K562 (cell line): Measurements from ENCODE around the gene OR10P1. TPM values are rescaled to one million over a fixed set of nuclear protein-coding genes. Genes with fewer than 3 reads are reported as not detected.

ENCODE experiments used
- BMI1 ChIP-seq: fragments of 150-350 bp; IDR thresholded peaks from 2 replicates; pipeline ENCODE4 v1.6.1; 2014; ENCODE audit warnings: low read length
- DDX20 ChIP-seq: fragments of 450-650 bp; IDR thresholded peaks from 2 replicates; pipeline ENCODE4 v1.6.1; 2016; ENCODE audit warnings: missing genetic modification characterization, low read depth, mild to moderate bottlenecking, missing compliant biosample characterization, moderate library complexity
- GATAD2B ChIP-seq: fragments of 450-650 bp; IDR thresholded peaks from 2 replicates; pipeline ENCODE4 v1.6.1; 2017; ENCODE audit warnings: mild to moderate bottlenecking, borderline replicate concordance
- POLR2AphosphoS2 ChIP-seq: IDR thresholded peaks from 2 replicates; pipeline ENCODE4 v1.6.1; 2012; ENCODE audit warnings: low read length, improper control_type of control experiment
- RREB1 ChIP-seq: fragments of 250-450 bp; sonication (Bioruptor Pico); IDR thresholded peaks from 2 replicates; pipeline ENCODE4 v1.4.0; 2020
- SP1 ChIP-seq: sonication (generic); formaldehyde crosslinking; IDR thresholded peaks from 2 replicates; pipeline ENCODE4 v1.8.1; 2022; ENCODE audit warnings: mild to moderate bottlenecking, missing genetic modification reagents
- SP2 ChIP-seq: IDR thresholded peaks from 2 replicates; pipeline ENCODE4 v1.6.1; 2011; ENCODE audit warnings: mild to moderate bottlenecking, low read depth, low read length, moderate library complexity; ENCODE audit not compliant: poor library complexity, severe bottlenecking; ENCODE audit errors: extremely low read depth
- ZBED1 ChIP-seq: IDR thresholded peaks from 2 replicates; pipeline ENCODE4 v1.6.1; 2014
- polyA plus RNA-seq, 8 experiments: library from polyadenylated mRNA; depleted of rRNA in 4 of 8; stranded (reverse) in 5 of 8; unstranded in 3 of 8; fragments of >200 nt; fragmentation: Nextera tagmentation in 2 of 8; fragmentation: Illumina TruSeq in 1 of 8; extraction: Ambion mirVana in 2 of 8; extraction: Trizol in 1 of 8; gene quantifications; 2 replicates each; pipeline versions ENCODE4 v1.2.1 to v1.2.3, GENCODE V29; 2011 to 2014; ENCODE audit warnings: inconsistent platforms in 1 of 8, missing spikeins in 1 of 8
- total RNA-seq, 7 experiments: library from RNA; depleted of rRNA in 6 of 7; stranded (reverse); fragments of >200 nt in 6 of 7; fragmentation: Illumina TruSeq in 2 of 7; extraction: Trizol in 2 of 7; gene quantifications; 2 replicates each; pipeline versions ENCODE4 v1.2.1 to v1.2.3, GENCODE V29; 2011 to 2021; ENCODE audit warnings: low replicate concordance in 1 of 7
- TF ChIP-seq, protein P1 (sequence below): IDR thresholded peaks from 3 replicates; pipeline ENCODE4 v1.6.1; 2011; ENCODE audit warnings: borderline replicate concordance, mild to moderate bottlenecking, moderate library complexity; ENCODE audit not compliant: insufficient read length; ENCODE audit errors: extremely low read depth
- TF ChIP-seq, protein P2 (sequence below): fragments of 150-350 bp; conservative IDR thresholded peaks from 2 replicates; pipeline ENCODE4 v1.6.1; 2014; ENCODE audit warnings: low read length

The OR10P1 gene
- total and polyA plus RNA-seq, 9 of the 15 experiments (the other 6 are each of a cell fraction or from before 2014, with no cell fraction given) = not detected

GRCh38 chr12:55644591-55644990, 7.9 kb downstream of the OR10P1 start (continued):
- TF ChIP-seq, protein P1, sequence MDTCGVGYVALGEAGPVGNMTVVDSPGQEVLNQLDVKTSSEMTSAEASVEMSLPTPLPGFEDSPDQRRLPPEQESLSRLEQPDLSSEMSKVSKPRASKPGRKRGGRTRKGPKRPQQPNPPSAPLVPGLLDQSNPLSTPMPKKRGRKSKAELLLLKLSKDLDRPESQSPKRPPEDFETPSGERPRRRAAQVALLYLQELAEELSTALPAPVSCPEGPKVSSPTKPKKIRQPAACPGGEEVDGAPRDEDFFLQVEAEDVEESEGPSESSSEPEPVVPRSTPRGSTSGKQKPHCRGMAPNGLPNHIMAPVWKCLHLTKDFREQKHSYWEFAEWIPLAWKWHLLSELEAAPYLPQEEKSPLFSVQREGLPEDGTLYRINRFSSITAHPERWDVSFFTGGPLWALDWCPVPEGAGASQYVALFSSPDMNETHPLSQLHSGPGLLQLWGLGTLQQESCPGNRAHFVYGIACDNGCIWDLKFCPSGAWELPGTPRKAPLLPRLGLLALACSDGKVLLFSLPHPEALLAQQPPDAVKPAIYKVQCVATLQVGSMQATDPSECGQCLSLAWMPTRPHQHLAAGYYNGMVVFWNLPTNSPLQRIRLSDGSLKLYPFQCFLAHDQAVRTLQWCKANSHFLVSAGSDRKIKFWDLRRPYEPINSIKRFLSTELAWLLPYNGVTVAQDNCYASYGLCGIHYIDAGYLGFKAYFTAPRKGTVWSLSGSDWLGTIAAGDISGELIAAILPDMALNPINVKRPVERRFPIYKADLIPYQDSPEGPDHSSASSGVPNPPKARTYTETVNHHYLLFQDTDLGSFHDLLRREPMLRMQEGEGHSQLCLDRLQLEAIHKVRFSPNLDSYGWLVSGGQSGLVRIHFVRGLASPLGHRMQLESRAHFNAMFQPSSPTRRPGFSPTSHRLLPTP = no peak
- TF ChIP-seq RREB1 (CRISPR knock-in tag) = no peak
- TF ChIP-seq ZBED1 = no peak
- no peak for TF ChIP-seq SP2
- TF ChIP-seq SP1 = no peak
- no peak for TF ChIP-seq BMI1
- TF ChIP-seq DDX20 (tag) = no peak
- no peak for TF ChIP-seq POLR2AphosphoS2
- no peak for TF ChIP-seq GATAD2B
- TF ChIP-seq, protein P2, sequence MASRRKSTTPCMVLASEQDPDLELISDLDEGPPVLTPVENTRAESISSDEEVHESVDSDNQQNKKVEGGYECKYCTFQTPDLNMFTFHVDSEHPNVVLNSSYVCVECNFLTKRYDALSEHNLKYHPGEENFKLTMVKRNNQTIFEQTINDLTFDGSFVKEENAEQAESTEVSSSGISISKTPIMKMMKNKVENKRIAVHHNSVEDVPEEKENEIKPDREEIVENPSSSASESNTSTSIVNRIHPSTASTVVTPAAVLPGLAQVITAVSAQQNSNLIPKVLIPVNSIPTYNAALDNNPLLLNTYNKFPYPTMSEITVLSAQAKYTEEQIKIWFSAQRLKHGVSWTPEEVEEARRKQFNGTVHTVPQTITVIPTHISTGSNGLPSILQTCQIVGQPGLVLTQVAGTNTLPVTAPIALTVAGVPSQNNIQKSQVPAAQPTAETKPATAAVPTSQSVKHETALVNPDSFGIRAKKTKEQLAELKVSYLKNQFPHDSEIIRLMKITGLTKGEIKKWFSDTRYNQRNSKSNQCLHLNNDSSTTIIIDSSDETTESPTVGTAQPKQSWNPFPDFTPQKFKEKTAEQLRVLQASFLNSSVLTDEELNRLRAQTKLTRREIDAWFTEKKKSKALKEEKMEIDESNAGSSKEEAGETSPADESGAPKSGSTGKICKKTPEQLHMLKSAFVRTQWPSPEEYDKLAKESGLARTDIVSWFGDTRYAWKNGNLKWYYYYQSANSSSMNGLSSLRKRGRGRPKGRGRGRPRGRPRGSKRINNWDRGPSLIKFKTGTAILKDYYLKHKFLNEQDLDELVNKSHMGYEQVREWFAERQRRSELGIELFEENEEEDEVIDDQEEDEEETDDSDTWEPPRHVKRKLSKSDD = no peak
